Lung (tissue), 16 donors: ENCODE results near the gene WNT7B. TPM values are rescaled to one million over a fixed set of nuclear protein-coding genes. Genes with fewer than 3 reads are reported as not detected.

Experiments
- ATAC-seq: fragments of 200-7000 bp; cut with Tn5 transposase; one replicate; pipeline ENCODE4 v1.9.1; 2020; ENCODE audit warnings: moderate number of reproducible peaks; ENCODE audit not compliant: insufficient read depth, low FRiP score
- DNase-seq, 3 donors: peaks; one replicate each; pipeline ENCODE4 v3.0.0-alpha.2; 2013 to 2017
- H3K27ac ChIP-seq, 2 donors: one replicate each; pipeline ENCODE4 v1.5.1; 2013; ENCODE audit warnings: mild to moderate bottlenecking in 2 of 2, moderate library complexity in 2 of 2, control low read depth in 1 of 2, inconsistent platforms in 1 of 2, low read depth in 1 of 2, low read length in 1 of 2
- H3K27me3 ChIP-seq, 3 donors: one replicate each; pipeline ENCODE4 v1.5.1; 2013; ENCODE audit warnings: low read length in 2 of 3; ENCODE audit not compliant: control insufficient read depth in 3 of 3, insufficient read depth in 3 of 3
- H3K36me3 ChIP-seq, 4 donors: one replicate each; pipeline ENCODE4 v1.5.1; 2013; ENCODE audit warnings: low read length in 4 of 4, mild to moderate bottlenecking in 1 of 4, moderate library complexity in 1 of 4; ENCODE audit not compliant: control insufficient read depth in 4 of 4, insufficient read depth in 4 of 4
- H3K4me1 ChIP-seq, 5 donors: one replicate each; pipeline ENCODE4 v1.5.1; 2013; ENCODE audit warnings: low read length in 5 of 5, mild to moderate bottlenecking in 2 of 5, moderate library complexity in 1 of 5; ENCODE audit not compliant: control insufficient read depth in 5 of 5, insufficient read depth in 5 of 5
- H3K4me3 ChIP-seq: one replicate; pipeline ENCODE4 v1.5.1; 2013; ENCODE audit warnings: mild to moderate bottlenecking, control low read depth, moderate library complexity
- H3K9ac ChIP-seq, 2 donors: one replicate each; pipeline ENCODE4 v1.5.1; 2013; ENCODE audit warnings: low read length in 2 of 2, control low read depth in 1 of 2; ENCODE audit not compliant: insufficient read depth in 1 of 2
- H3K9me3 ChIP-seq, 4 donors: one replicate each; pipeline ENCODE4 v1.5.1; 2013; ENCODE audit warnings: low read length in 3 of 4, mild to moderate bottlenecking in 1 of 4, moderate library complexity in 1 of 4; ENCODE audit not compliant: control insufficient read depth in 4 of 4, insufficient read depth in 3 of 4
- WGBS, 2 donors: extraction: QIAGEN DNeasy Blood & Tissue Kit; methylation state at CpG; one replicate each; pipeline ENCODE4 v1.1.7; 2013; 5-methylcytosine and 5-hydroxymethylcytosine counted together
- long read RNA-seq, 5 donors: transcript quantifications; one replicate each; lab custom pipeline, GENCODE V29; 2026
- polyA plus RNA-seq, 2 donors: library from polyadenylated mRNA; stranded (reverse); fragments of 200-250 nt; gene quantifications; one replicate each; pipeline ENCODE4 v1.2.1, GENCODE V29; 2013
- total RNA-seq, 2 donors: library from RNA; depleted of rRNA in 1 of 2; stranded (reverse); fragments of >200 nt in 1 of 2; gene quantifications; one replicate each; pipeline ENCODE4 v1.2.1, GENCODE V29; 2014 to 2021
- TF ChIP-seq, protein P1 (sequence below): IDR thresholded peaks from 2 replicates; pipeline ENCODE4 v1.5.1; 2012; ENCODE audit warnings: mild to moderate bottlenecking; ENCODE audit errors: control extremely low read depth, extremely low read depth
- donor health status: control.
- donor health status: control.
- donor health status: Bipolar disorder and iron deficiency.
- donor health status: healthy.
- donor health status: DM: yes; HTN: yes; CAD: no.

WNT7B gene
- total RNA-seq (10 to 100 TPM in 1 of 2 donors, 1 to 10 TPM in 1; 4.4 to 12.5 TPM), polyA plus RNA-seq (1 to 10 TPM; 3.5 to 8.6 TPM)
- long read RNA-seq, donor 1, partial matches to known transcripts, result 10 of 13 reads
- long read RNA-seq, donor 1, other reads (novel, unspliced or antisense), result 0 of 13 reads
- long read RNA-seq, donor 2, partial matches to known transcripts, result 0 of 2 reads
- long read RNA-seq, donor 2, other reads (novel, unspliced or antisense), result 0 of 2 reads
- long read RNA-seq, donor 3, result 0 reads
- long read RNA-seq, donor 4, partial matches to known transcripts, result 0 of 3 reads
- long read RNA-seq, donor 4, other reads (novel, unspliced or antisense), result 0 of 3 reads
- long read RNA-seq, donor 5, transcript WNT7B-201 (4 exons, 3,919 nt), result major isoform, 8 of 8 reads
- long read RNA-seq, donor 5, partial matches to known transcripts, result 0 of 8 reads
- long read RNA-seq, donor 5, other reads (novel, unspliced or antisense), result 0 of 8 reads

DNA sequence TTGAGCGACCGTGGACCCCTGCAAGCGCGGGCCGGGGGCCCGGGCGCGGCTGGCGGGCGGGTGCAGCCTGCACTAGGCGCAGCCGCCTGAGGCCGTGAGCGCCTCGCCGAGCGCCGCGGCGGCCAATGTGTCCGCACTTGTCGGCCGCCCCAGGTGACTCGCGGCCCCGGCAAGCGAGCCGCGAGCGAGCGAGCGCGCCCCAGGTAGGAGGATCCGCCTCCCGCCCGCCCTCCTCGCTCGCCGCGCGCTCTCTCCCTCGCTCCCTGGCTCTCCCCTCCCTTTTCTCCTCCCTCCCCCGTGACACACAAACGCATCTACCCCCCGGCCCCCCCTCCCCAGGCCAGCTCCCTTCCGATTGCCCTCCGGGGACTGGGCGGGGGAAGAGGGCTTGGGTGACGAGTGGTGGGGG is at the start of gene WNT7B:
Gene WNT7B, minus strand, starts transcription at position 160 of the 409 bp plus-strand sequence. CDS start 408 bp downstream, outside the sequence.
- Histone ChIP-seq H3K4me3 (no peak within 1 kb of the TSS), H3K9me3 (peaks cover 0 to 8% (median 0%) of the 10 kb centered on the region in 4 donors), H3K27me3 (peaks cover 6 to 43% (median 42%) of the 10 kb centered on the region in 3 donors), H3K27ac (peak within 1 kb of the TSS in 1 of 2 donors; percentile 24), H3K36me3 (no peaks in the 10 kb centered on the region), H3K4me1 (peaks cover 0 to 18% (median 3%) of the 10 kb centered on the region in 5 donors), H3K9ac (peak within 1 kb of the TSS in 1 of 2 donors; percentile 23)
- TF ChIP-seq, protein P1, sequence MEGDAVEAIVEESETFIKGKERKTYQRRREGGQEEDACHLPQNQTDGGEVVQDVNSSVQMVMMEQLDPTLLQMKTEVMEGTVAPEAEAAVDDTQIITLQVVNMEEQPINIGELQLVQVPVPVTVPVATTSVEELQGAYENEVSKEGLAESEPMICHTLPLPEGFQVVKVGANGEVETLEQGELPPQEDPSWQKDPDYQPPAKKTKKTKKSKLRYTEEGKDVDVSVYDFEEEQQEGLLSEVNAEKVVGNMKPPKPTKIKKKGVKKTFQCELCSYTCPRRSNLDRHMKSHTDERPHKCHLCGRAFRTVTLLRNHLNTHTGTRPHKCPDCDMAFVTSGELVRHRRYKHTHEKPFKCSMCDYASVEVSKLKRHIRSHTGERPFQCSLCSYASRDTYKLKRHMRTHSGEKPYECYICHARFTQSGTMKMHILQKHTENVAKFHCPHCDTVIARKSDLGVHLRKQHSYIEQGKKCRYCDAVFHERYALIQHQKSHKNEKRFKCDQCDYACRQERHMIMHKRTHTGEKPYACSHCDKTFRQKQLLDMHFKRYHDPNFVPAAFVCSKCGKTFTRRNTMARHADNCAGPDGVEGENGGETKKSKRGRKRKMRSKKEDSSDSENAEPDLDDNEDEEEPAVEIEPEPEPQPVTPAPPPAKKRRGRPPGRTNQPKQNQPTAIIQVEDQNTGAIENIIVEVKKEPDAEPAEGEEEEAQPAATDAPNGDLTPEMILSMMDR, result no peak
- ATAC-seq, result no peak
- 1% methylated on average over 18 to 49 of the region's 49 CpGs for WGBS, 2 donors
- DNase-seq, result peak in 2 of 3 donors; percentile 61 to 62

DNA sequence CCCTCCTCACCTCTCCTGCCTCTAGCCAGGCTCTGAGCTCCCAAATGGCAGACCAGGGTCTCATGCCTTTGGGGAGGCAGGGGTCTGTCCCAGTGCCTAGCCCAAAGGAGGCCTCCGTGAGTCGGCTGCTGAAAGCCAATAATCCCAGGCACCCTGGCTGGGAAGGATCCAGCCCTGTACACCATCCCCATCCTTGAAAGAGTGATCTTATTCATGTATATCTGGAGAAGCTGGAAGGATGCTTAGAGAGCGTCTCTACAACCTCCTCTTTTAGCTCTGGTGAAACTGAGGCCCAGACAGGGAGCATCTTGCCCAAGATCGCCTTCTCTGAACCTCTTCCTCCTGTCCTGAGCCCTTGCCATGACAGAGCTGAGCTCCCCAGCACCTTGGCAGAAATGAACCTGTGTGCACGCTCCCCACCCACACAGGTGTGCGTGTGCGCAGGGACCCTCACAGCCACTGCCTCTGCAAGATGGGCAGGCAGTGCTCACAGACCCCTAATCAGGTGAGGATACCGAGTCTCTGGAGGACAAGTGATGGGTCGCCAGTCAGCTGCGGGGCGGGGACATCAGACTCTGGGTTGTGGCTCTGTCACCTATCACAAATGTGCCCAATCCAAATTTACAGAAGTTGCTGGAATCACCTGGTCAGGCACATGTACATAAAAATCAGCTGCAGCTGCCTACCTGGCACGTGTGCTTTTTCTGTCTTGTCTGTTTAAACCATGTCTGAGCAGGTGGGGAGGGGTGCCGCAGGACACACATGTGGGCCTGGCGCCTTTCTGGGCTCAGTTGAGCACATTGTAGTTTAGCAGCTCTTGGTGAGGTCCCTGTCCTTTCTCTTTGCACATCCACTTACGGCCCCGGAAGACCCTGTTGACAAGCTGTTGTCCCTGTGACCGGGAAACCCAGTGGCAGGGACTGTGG is 49.3 kb upstream of the WNT7B start:
- Histone ChIP-seq H3K9me3 (no peaks in the 10 kb centered on the region), H3K9ac (no peak overlapping the region), H3K27me3 (peaks cover 0 to 3% (median 0%) of the 10 kb centered on the region in 3 donors), H3K27ac (no peak overlapping the region), H3K4me3 (no peak overlapping the region), H3K36me3 (no peaks in the 10 kb centered on the region), H3K4me1 (peaks cover 0 to 7% (median 5%) of the 10 kb centered on the region in 5 donors)
- WGBS, 2 donors, result 93 to 96% methylated on average over 17 of the region's 17 CpGs
- TF ChIP-seq, protein P1, result no peak
- DNase-seq, result no peak
- no peak for ATAC-seq

DNA sequence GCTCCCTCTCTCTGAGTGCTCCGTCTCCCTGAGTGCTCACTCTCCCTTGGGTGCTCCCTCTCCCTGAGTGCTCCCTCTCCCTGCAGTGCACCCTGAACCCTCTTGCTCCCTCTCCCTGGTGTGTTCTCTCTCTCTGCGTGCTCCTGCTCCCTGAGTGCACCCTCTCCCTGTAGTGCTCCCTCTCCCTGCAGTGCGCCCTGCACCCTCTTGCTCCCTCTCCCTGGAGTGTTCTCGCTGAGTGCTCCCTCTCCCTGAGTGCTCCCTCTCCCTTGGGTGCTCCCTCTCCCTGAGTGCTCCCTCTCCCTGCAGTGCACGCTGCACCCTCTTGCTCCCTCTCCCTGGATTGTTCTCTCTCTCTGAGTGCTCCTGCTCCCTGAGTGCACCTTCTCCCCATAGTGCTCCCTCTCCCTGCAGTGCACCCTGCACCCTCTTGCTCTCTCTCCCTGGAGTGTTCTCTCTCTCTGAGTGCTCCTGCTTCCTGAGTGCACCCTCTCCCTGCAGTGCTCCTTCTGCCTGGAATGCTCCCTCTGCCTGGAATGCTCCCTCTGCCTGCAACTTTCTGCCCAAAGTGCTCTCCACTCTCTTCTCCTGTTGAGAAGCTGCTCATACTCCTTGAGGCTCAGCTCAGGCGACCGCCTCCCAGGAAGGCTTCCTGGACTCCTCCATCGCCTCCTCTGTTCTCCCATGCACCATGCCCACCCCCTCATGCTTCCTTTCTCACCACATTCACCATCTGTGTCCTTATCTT is 48.4 kb upstream of the WNT7B start:
- 88 to 91% methylated on average over 8 of the region's 8 CpGs for WGBS, 2 donors
- TF ChIP-seq, protein P1, result no peak
- no peak for DNase-seq

More for the DNA sequence above, 48.4 kb upstream of the WNT7B start:
- no peak overlapping the region for H3K9ac ChIP-seq
- H3K9me3 ChIP-seq, result no peaks in the 10 kb centered on the region
- peaks cover 0 to 7% (median 5%) of the 10 kb centered on the region in 5 donors for H3K4me1 ChIP-seq
- no peak overlapping the region for H3K4me3 ChIP-seq
- ATAC-seq, result no peak
- H3K27ac ChIP-seq, result no peak overlapping the region
- H3K36me3 ChIP-seq, result no peaks in the 10 kb centered on the region
- H3K27me3 ChIP-seq, result peaks cover 0 to 3% (median 0%) of the 10 kb centered on the region in 3 donors
